Fibroblast of skin of left biceps (primary cell): Measurements from ENCODE around the gene KRT86.
"Not testable (repeated sequence)": the region's sequence is repeated elsewhere in the genome, so short reads cannot be mapped to it uniquely, and the experiment has no call there.

Experiments used
- DNase-seq, 2 experiments: peaks; one replicate each; pipeline ENCODE4 v3.0.0-alpha.2; 2013; ENCODE audit warnings: low read depth in 2 of 2

The KRT86 gene

GRCh38 chr12:52291267-52291935, 17.0 kb downstream of the KRT86 start, which contains the start of gene KRT81:
TSS of gene KRT81 (minus strand) at chr12:52291534. CDS start at chr12:52291465, 69 bp downstream.
- DNase-seq: no peak

GRCh38 chr12:52293926-52294325, 19.5 kb downstream of the KRT86 start:
- DNase-seq: no peak

DNA sequence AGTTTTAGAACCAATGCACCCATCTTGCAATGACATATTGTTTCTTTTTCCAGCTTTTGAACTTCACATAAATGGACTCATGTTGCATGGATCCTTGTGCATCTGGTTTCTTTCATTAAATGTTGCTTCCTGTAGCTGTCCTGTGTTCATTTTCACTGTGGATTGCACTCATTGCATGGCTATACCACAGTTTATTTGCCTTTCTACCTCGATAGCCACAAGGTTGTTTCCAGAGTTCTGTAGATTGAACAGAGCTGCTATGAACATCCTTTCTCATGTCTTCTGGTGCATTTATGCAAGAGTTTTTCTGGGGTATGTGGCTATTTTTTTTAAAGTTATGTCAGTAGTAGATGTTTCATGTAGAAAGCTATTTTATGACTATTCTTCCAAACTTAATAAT, 20.4 kb downstream of the KRT86 start:
- DNase-seq: no peak

DNA sequence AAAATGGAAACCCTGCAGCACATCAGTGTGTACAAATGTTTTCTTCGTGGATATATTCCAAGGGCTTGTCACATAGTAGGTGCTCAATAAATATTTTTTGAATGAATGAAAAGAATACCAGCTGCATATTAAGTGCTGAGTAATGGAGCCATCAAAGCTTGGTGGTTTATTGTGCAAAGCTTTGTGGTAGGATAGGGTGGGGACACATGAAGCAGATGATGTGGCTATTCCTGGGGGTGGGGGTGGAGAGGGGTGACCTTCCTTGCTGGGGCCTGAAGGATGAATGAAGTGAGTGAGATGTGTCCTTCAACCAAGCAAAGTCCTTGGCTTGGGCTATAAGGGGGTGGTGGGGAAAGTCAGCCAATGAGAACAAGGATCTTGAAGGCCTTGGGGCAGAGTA, 21.2 kb downstream of the KRT86 start:
- DNase-seq: no peak

DNA sequence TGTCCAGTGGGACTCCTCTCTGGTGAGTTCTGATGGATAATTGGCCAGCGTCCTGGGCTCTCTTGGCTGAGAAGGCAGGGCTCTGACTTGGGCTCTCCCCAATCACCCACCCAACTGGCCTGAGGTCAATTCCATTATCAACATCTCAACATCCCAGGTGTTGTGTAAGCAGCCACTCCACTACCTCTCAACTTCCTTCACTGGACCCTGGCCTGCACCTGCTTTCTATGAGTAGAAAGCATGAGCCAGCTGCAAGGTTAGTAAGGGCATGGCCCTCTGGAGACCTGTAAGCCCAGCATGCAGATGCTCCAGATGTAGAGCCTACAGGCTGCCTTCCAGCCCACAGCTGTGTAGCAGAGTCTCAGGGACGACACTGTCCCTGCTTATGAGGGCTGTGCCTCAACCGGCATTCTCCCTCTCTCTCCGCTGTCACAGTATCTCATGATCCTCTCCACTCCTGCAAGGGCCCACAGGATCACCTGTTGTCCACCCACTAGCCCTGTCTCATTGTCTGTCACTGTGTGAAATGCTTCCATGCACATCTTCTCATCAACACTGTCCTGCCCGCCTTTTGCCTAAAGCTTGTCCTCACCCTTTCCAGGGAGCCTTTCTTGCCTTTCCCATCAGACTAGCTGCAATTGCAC, 22.2 kb downstream of the KRT86 start:
- DNase-seq: no peak

- no peak for DNase-seq
These were observed 24.3 kb downstream of the KRT86 start for GRCh38 chr12:52298677-52299190.

GRCh38 chr12:52300796-52301691, 26.6 kb downstream of the KRT86 start:
- DNase-seq: no peak

DNA sequence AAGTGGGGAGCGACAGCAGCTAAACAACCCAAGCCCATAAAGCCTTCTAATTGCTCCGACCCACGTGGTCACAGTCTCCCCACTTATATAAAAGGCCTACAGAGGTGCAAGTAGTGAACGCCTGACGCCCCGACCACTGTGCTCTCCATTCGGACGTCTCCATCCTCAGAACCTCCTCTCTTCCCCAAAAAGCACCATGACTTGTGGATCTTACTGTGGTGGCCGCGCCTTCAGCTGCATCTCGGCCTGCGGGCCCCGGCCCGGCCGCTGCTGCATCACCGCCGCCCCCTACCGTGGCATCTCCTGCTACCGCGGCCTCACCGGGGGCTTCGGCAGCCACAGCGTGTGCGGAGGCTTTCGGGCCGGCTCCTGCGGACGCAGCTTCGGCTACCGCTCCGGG, 27.3 kb downstream of the KRT86 start:
- DNase-seq: not testable (repeated sequence)

- DNase-seq: not testable (repeated sequence)
These were observed 27.9 kb downstream of the KRT86 start for GRCh38 chr12:52302242-52302914.

DNA sequence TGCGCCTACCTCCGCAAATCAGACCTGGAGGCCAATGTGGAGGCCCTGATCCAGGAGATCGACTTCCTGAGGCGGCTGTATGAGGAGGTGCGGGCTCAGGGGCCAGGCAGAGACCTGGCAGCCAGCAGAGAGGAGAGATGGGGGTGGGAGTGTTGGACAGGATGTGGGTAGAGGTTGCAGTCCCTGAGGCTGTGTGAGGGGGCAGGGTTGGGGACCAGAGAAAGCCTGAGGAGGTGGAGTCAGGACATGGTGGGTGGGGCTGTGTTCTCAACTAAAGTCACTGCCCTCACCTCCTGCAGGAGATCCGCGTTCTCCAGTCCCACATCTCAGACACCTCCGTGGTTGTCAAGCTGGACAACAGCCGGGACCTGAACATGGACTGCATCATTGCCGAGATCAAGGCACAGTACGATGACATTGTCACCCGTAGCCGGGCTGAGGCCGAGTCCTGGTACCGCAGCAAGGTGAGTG, 30.5 kb downstream of the KRT86 start:
- not testable (repeated sequence) for DNase-seq

DNA sequence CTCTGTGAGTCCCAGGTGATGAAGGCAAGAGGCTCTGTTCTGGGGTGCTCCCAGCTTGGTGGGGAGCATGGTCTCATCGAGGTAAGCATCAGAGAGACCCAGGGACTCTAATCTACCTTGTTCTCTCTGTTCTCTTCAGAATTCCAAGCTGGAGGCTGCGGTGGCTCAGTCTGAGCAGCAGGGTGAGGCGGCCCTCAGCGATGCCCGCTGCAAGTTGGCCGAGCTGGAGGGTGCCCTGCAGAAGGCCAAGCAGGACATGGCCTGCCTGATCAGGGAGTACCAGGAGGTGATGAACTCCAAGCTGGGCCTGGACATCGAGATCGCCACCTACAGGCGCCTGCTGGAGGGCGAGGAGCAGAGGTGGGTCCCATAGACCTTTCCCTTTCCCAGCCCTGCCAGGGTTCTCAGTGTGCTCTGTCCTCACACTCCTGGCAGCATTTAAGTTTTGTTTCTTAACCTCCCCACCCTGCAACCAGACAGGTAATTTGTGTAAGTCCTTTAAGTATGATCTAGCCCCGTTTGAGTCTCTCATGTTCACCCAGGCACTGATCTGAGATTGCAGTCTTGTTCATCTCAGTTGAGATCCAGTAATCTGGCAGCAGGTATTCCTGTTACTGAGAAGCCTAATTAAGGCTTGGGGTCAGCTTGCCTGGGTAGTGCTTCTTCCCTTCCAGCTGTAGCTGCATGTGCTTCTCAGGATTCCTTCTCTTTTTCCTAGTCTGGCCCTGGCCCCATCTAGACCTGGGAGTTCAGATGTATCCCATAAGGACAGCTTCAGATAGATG, 31.7 kb downstream of the KRT86 start:
- no peak for DNase-seq

DNA sequence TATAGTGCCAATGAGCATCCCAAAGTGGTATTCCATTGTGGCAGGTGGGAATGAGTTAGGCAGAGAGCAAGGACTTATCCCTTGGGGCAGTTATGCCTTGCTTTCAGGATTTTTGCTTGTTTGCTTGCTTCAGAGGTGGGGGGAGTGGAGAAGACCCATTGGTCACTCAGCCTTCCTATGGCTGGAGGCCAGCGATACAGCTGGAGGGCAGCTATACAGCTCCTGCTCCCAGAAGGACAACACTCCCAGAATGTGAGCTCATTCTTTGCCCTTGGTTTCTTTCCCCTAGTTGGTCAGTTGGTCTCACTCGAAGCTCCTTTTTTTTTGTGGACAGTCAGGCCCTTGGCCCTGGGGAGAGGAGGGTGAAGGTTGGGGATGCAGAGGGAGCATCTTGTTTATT, 32.3 kb downstream of the KRT86 start:
- no peak for DNase-seq

- DNase-seq: no peak
These were observed 33.7 kb downstream of the KRT86 start for GRCh38 chr12:52307836-52308805.

DNA sequence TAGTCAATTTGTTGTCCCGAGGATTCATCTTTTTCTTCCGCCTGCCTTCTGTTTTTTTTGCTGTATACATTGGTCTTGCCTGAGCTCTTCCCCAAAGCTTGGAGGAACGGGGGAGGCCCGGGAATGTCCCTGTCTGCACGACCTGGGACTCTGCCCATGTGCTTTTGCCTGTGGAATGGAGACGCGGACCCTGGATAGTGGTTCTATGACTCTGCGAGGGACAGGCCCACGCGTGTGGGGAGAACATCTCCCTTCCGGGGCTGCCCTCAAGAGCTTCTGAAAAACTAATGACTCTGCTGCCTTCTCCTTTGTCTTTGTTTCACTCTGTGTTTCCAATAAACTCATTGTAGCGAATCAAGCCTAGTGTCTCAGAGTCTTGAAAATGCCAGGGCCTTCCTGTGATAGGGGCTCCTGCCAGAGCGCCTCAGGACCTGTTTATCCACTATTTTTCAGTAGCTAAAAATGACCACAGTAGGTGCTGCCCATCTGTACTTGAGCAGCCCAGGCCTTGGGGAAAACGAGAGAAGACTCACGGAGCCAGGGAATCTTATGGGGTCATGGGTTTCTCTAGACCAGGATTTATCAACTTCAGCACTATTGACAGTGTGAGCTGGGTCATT, 34.5 kb downstream of the KRT86 start:
- no peak for DNase-seq

GRCh38 chr12:52310622-52311284, 36.3 kb downstream of the KRT86 start:
- no peak for DNase-seq

GRCh38 chr12:52311285-52311648, 36.8 kb downstream of the KRT86 start:
- DNase-seq: no peak

- no peak for DNase-seq
These were observed 37.6 kb downstream of the KRT86 start for GRCh38 chr12:52312086-52312485.

GRCh38 chr12:52313461-52313860, 39.0 kb downstream of the KRT86 start:
- no peak for DNase-seq

- DNase-seq: no peak
These were observed 39.5 kb downstream of the KRT86 start for GRCh38 chr12:52313926-52314325.
